Heart left ventricle (tissue), 13 donors: Measurements from ENCODE around the gene IL17RC.

Source experiments
- CTCF ChIP-seq, 12 donors: fragments of 200-600 bp; sonication (generic) in 4 of 12; IDR thresholded peaks; one replicate each; pipeline versions ENCODE4 v1.5.0 to v1.8.0; 2018 to 2022; ENCODE audit warnings: antibody characterized with exemption in 12 of 12, mild to moderate bottlenecking in 5 of 12
- POLR2A ChIP-seq, 2 donors: fragments of 450-650 bp; IDR thresholded peaks; one replicate each; pipeline ENCODE4 v1.6.1; 2017; ENCODE audit warnings: antibody characterized with exemption in 2 of 2, mild to moderate bottlenecking in 2 of 2, moderate library complexity in 2 of 2
- donor health status: ischemic (EF 13 %, LVEDD 7.1; RV severe dilation, severe dysfunction).
- donor health status: DM: no; HTN: yes; CAD: no.
- donor health status: DM: no; HTN: no; CAD: no.
- donor health status: ischemic (EF 25% LVEDD 6.9; RV normal size, moderate dysfunction).
- donor health status: ischemic (EF 25% LVEDD 5.7; RV mildly dilated, moderate dysfunction).
- donor health status: ischemic (EF 35%, LVEDD 5.7; RV mildly dilated, moderate dysfunction).
- donor health status: nonischemic (EF 11% LVEDD 7.7; RV severe dilation, severe dysfunction).
- donor health status: DM: yes; HTN: yes; CAD: no.
- donor health status: PGD.
- donor health status: ischemic (EF 29% LVEDD 5.4; RV normal size, mild dysfunction).
- donor health status: nonischemic (EF 23%, LVEDD 6.1; RV moderate dilation, normal function).

DNA sequence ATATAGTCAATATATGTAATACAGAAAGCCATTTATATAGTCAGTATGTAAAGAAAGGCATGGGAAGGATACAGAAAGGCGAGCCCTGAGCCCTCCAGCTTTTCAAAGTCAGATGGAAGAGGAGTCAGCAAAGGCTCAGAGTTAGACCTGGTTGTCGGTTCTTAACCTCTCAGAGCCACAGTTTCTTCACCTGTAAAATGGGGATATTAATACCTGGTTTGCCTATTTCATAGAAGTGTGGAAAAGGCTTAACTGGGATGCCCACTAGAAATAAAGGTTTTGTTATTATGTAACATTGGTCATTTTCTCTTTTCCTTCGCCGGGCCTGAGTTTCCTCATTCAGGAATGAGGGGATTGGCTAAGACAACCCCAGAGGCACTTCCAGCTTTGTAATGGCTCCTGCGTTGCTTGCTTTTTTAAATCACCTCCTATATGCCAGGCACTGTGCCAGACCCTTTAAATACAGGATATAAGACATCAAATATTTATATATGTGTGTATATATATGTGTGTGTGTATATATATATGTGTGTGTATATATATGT is 19.1 kb downstream of the IL17RC start:
- TF ChIP-seq CTCF (IDR thresholded peaks at IDR 0.05), result no peak
- no peak for TF ChIP-seq POLR2A (IDR thresholded peaks at IDR 0.05)
